Activated B cell treated with CpG ODN at 0.5 μM for 24 hours (primary cell): ENCODE data around the gene HTR5A. TPM values are rescaled to one million over a fixed set of nuclear protein-coding genes. Genes with fewer than 3 reads are reported as not detected.

ENCODE experiments used
- ATAC-seq: fragments of 200-7000 bp; cut with Tn5 transposase; one replicate; pipeline ENCODE4 v1.10.0; 2021; ENCODE audit warnings: low read depth, mild to moderate bottlenecking, moderate library complexity
- CTCF ChIA-PET: fragments of 350-600 bp; sonication (Branson Sonifier 250); formaldehyde crosslinking; loops from one replicate; lab custom pipeline; 2021; ENCODE audit warnings: antibody characterized with exemption; lab: Charles Lee
- POLR2A ChIA-PET: fragments of 350-600 bp; sonication (Branson Sonifier 250); formaldehyde crosslinking; loops from one replicate; lab custom pipeline; 2021; ENCODE audit warnings: antibody characterized with exemption; lab: Charles Lee
- DNase-seq: peaks from one replicate; pipeline ENCODE4 v3.0.0; 2022
- H3K27ac Mint-ChIP-seq: one replicate; pipeline ENCODE4 v1.8.0; 2020; ENCODE audit warnings: mixed read lengths
- H3K27me3 Mint-ChIP-seq: one replicate; pipeline ENCODE4 v1.8.0; 2021; ENCODE audit warnings: mixed read lengths
- H3K36me3 Mint-ChIP-seq: one replicate; pipeline ENCODE4 v1.8.0; 2021; ENCODE audit warnings: low read depth, mixed read lengths
- H3K4me1 Mint-ChIP-seq: one replicate; pipeline ENCODE4 v1.8.0; 2021; ENCODE audit warnings: mixed read lengths
- H3K4me3 Mint-ChIP-seq: one replicate; pipeline ENCODE4 v1.8.0; 2020; ENCODE audit warnings: mild to moderate bottlenecking, mixed read lengths
- H3K9me3 Mint-ChIP-seq: one replicate; pipeline ENCODE4 v1.8.0; 2020; ENCODE audit warnings: mixed read lengths
- CTCF ChIP-seq: fragments of 200-600 bp; IDR thresholded peaks from one replicate; pipeline ENCODE4 v1.8.0; 2022; ENCODE audit warnings: antibody characterized with exemption, mild to moderate bottlenecking
- intact Hi-C: fragments of 100-400 bp; cut with micrococcal nuclease; formaldehyde crosslinking; loops from one replicate; pipeline ENCODE4 v1.15.1; 2024
- total RNA-seq: library from RNA; stranded (reverse); gene quantifications from 2 replicates; pipeline ENCODE4 v1.2.3, GENCODE V29; 2022

Gene HTR5A
- total RNA-seq, 1 donor from 2014 or later: not detected

GRCh38 chr7:155054761-155055160 is 15.4 kb upstream of the HTR5A start:
- intact Hi-C loops: no loop called here
- H3K4me3 Mint-ChIP-seq: no peak overlapping the region

GRCh38 chr7:155057076-155057475 is 13.0 kb upstream of the HTR5A start:
- CTCF ChIA-PET: no interaction called here
- Mint-ChIP-seq H3K4me1 (no peaks in the 10 kb centered on the region), H3K4me3 (no peak overlapping the region), H3K9me3 (no peaks in the 10 kb centered on the region), H3K36me3 (no peaks in the 10 kb centered on the region), H3K27ac (no peak overlapping the region), H3K27me3 (peaks cover 15% of the 10 kb centered on the region)
- TF ChIP-seq CTCF: no peak
- DNase-seq (no peak), ATAC-seq (no peak)
- POLR2A ChIA-PET: no interaction called here
- intact Hi-C loops: no loop called here

More at GRCh38 chr7:155054761-155055160, 15.4 kb upstream of the HTR5A start:
- Mint-ChIP-seq H3K36me3 (no peaks in the 10 kb centered on the region), H3K9me3 (no peaks in the 10 kb centered on the region), H3K4me1 (no peaks in the 10 kb centered on the region), H3K27ac (no peak overlapping the region), H3K27me3 (peaks cover 9% of the 10 kb centered on the region)
- ATAC-seq (no peak), DNase-seq (no peak)
- CTCF ChIA-PET: no interaction called here
- POLR2A ChIA-PET: no interaction called here
- TF ChIP-seq CTCF: no peak

- H3K9me3 Mint-ChIP-seq: no peaks in the 10 kb centered on the region
- peaks cover 15% of the 10 kb centered on the region for H3K27me3 Mint-ChIP-seq
- H3K27ac Mint-ChIP-seq: no peak overlapping the region
- intact Hi-C loops: no loop called here
- no peaks in the 10 kb centered on the region for H3K4me1 Mint-ChIP-seq
- ChIA-PET POLR2A (no interaction called here), CTCF (no interaction called here)
- H3K36me3 Mint-ChIP-seq: no peaks in the 10 kb centered on the region
- TF ChIP-seq CTCF: no peak
- DNase-seq (no peak), ATAC-seq (no peak)
- no peak overlapping the region for H3K4me3 Mint-ChIP-seq
These were observed 11.2 kb upstream of the HTR5A start for GRCh38 chr7:155058896-155059295.

GRCh38 chr7:155059703-155060102 is 10.4 kb upstream of the HTR5A start:
- Mint-ChIP-seq H3K27ac (no peak overlapping the region), H3K27me3 (peaks cover 12% of the 10 kb centered on the region), H3K9me3 (no peaks in the 10 kb centered on the region), H3K4me3 (no peak overlapping the region), H3K36me3 (no peaks in the 10 kb centered on the region), H3K4me1 (no peaks in the 10 kb centered on the region)
- no peak for ATAC-seq
- no peak for DNase-seq
- TF ChIP-seq CTCF: no peak
- ChIA-PET POLR2A (no interaction called here), CTCF (no interaction called here)
- intact Hi-C loops: no loop called here

GRCh38 chr7:155062411-155062810 is 7.7 kb upstream of the HTR5A start:
- intact Hi-C loops: no loop called here
- no peak overlapping the region for H3K27ac Mint-ChIP-seq
- TF ChIP-seq CTCF: no peak
- no peaks in the 10 kb centered on the region for H3K36me3 Mint-ChIP-seq
- no peak overlapping the region for H3K4me3 Mint-ChIP-seq
- DNase-seq: no peak
- H3K9me3 Mint-ChIP-seq: no peaks in the 10 kb centered on the region
- no peaks in the 10 kb centered on the region for H3K4me1 Mint-ChIP-seq
- H3K27me3 Mint-ChIP-seq: peaks cover 14% of the 10 kb centered on the region
- ChIA-PET POLR2A (no interaction called here), CTCF (no interaction called here)
- ATAC-seq: no peak
